Endothelial cell of umbilical vein (primary cell): ENCODE results near the gene RIPK3. TPM values are rescaled to one million over a fixed set of nuclear protein-coding genes. Genes with fewer than 3 reads are reported as not detected.

Source experiments
- BruUV-seq: library from RNA; stranded (reverse); fragments of 400-500 nt; replicated peaks from 2 replicates; lab custom pipeline; 2021; lab: Mats Ljungman, UMichigan
- CTCF ChIA-PET: fragments of 300-600, 350-600 bp; sonication (Branson Sonifier 250); formaldehyde crosslinking; loops from one replicate; lab custom pipeline; 2021; ENCODE audit warnings: antibody characterized with exemption, inconsistent platforms; lab: Charles Lee
- POLR2A ChIA-PET: fragments of 300-600, 350-600 bp; sonication (Branson Sonifier 250); formaldehyde crosslinking; loops from one replicate; lab custom pipeline; 2021; ENCODE audit warnings: antibody characterized with exemption, inconsistent platforms; lab: Charles Lee
- DNase-seq: peaks from one replicate; pipeline ENCODE4 v3.0.0-alpha.2; 2011; ENCODE audit warnings: low read depth, low spot score
- FAIRE-seq: peaks from 2 replicates; lab custom pipeline; 2011; peaks lifted over from hg19 to GRCh38; lab: Jason Lieb, UNC
- H2AFZ ChIP-seq: 2 replicates; pipeline ENCODE4 v1.6.0; 2012; ENCODE audit warnings: low read depth, low read length, control low read depth, inconsistent platforms
- H3K27ac ChIP-seq: 2 replicates; pipeline ENCODE4 v1.5.1; 2011; ENCODE audit warnings: low read depth, mild to moderate bottlenecking, control low read depth, low read length, moderate library complexity; ENCODE audit not compliant: insufficient read depth
- H3K27me3 ChIP-seq, 2 experiments: 2 replicates each; pipeline versions ENCODE4 v1.6.0 to v1.6.1; 2011; ENCODE audit warnings: low read length in 2 of 2, mixed read lengths in 1 of 2; ENCODE audit not compliant: control insufficient read depth in 2 of 2, insufficient read depth in 2 of 2
- H3K36me3 ChIP-seq, 2 experiments: 2 replicates in 1 of 2; 3 replicates in 1 of 2; pipeline ENCODE4 v1.5.1; 2011; ENCODE audit warnings: low read length in 2 of 2, mild to moderate bottlenecking in 1 of 2, moderate library complexity in 1 of 2; ENCODE audit not compliant: control insufficient read depth in 2 of 2, insufficient read depth in 2 of 2; ENCODE audit errors: extremely low read depth in 1 of 2
- H3K4me1 ChIP-seq: 3 replicates; pipeline ENCODE4 v1.5.1; 2011; ENCODE audit warnings: mild to moderate bottlenecking, low read length; ENCODE audit not compliant: control insufficient read depth, insufficient read depth; ENCODE audit errors: extremely low read depth
- H3K4me2 ChIP-seq: 2 replicates; pipeline ENCODE4 v1.6.1; 2011; ENCODE audit warnings: low read length, control low read depth, mixed read lengths; ENCODE audit not compliant: insufficient read depth
- H3K4me3 ChIP-seq, 3 experiments: fragments of 200-600 bp in 1 of 3; sonication (generic), shearing (Covaris generic) in 1 of 3; replicated peaks in 1 of 3; 2 replicates each; pipeline ENCODE4 v1.5.1; 2011 to 2016; ENCODE audit warnings: control low read depth in 3 of 3, low read length in 3 of 3, mild to moderate bottlenecking in 2 of 3, inconsistent platforms in 1 of 3, low read depth in 1 of 3, moderate library complexity in 1 of 3; ENCODE audit not compliant: insufficient read depth in 1 of 3
- H3K79me2 ChIP-seq: 2 replicates; pipeline ENCODE4 v1.6.0; 2012; ENCODE audit warnings: low read length, inconsistent platforms; ENCODE audit not compliant: control insufficient read depth, insufficient read depth
- H3K9ac ChIP-seq: replicated peaks from 2 replicates; pipeline ENCODE3; 2011; ENCODE audit warnings: low read length, control low read depth; ENCODE audit not compliant: insufficient read depth; ENCODE audit errors: extremely low read depth
- H3K9me1 ChIP-seq: replicated peaks from 3 replicates; pipeline ENCODE4 v1.6.0; 2011; ENCODE audit warnings: mild to moderate bottlenecking, low read length; ENCODE audit not compliant: control insufficient read depth, insufficient read depth; ENCODE audit errors: extremely low read depth
- H3K9me3 ChIP-seq: replicated peaks from 2 replicates; pipeline ENCODE4 v1.5.1; 2012; ENCODE audit warnings: low read length, inconsistent platforms; ENCODE audit not compliant: control insufficient read depth, insufficient read depth
- H4K20me1 ChIP-seq: replicated peaks from 2 replicates; pipeline ENCODE3; 2011; ENCODE audit warnings: mild to moderate bottlenecking, low read length; ENCODE audit not compliant: control insufficient read depth, insufficient read depth; ENCODE audit errors: extremely low read depth
- CTCF ChIP-seq, 2 donors: IDR thresholded peaks; 1 replicate in 1 of 2; 2 replicates in 1 of 2; pipeline ENCODE4 v1.5.1; 2011; ENCODE audit warnings: low read length in 2 of 2, mild to moderate bottlenecking in 2 of 2, moderate library complexity in 2 of 2, control low read depth in 1 of 2, inconsistent platforms in 1 of 2, low read depth in 1 of 2; ENCODE audit not compliant: insufficient read depth in 1 of 2; ENCODE audit errors: extremely low read depth in 1 of 2
- EZH2 ChIP-seq: IDR thresholded peaks from 2 replicates; pipeline ENCODE4 v1.6.1; 2012; ENCODE audit warnings: borderline replicate concordance, low read depth, mild to moderate bottlenecking, moderate library complexity, low read length, inconsistent platforms; ENCODE audit not compliant: severe bottlenecking
- FOS ChIP-seq: IDR thresholded peaks from 2 replicates; pipeline ENCODE4 v1.6.1; 2011; ENCODE audit warnings: mild to moderate bottlenecking, low read length, moderate library complexity, borderline replicate concordance; ENCODE audit not compliant: insufficient read depth
- GATA2 ChIP-seq: IDR thresholded peaks from 2 replicates; pipeline ENCODE4 v1.7.0; 2011; ENCODE audit warnings: low read depth, mild to moderate bottlenecking, moderate library complexity, mixed read lengths, low read length; ENCODE audit not compliant: insufficient read length, insufficient read depth
- JUN ChIP-seq: IDR thresholded peaks from 2 replicates; pipeline ENCODE4 v1.6.1; 2011; ENCODE audit warnings: borderline replicate concordance, low read depth; ENCODE audit not compliant: insufficient read length, insufficient read depth
- MYC ChIP-seq: IDR thresholded peaks from one replicate; pipeline ENCODE4 v1.6.1; 2011; ENCODE audit warnings: mild to moderate bottlenecking, low read depth, low read length
- POLR2A ChIP-seq: IDR thresholded peaks from 2 replicates; pipeline ENCODE4 v1.6.1; 2012; ENCODE audit warnings: low read depth, mild to moderate bottlenecking, control low read depth, low read length
- POLR2AphosphoS5 ChIP-seq: IDR thresholded peaks from 2 replicates; pipeline ENCODE4 v1.6.1; 2012; ENCODE audit warnings: low read depth, mild to moderate bottlenecking, control low read depth, low read length, moderate library complexity; ENCODE audit not compliant: insufficient read depth
- dilution Hi-C: fragments of 300-500 bp; cut with MboI; formaldehyde crosslinking; loops from one replicate; pipeline ENCODE4 v1.15.0; 2019; ENCODE audit warnings: low sequenced_read_pairs; ENCODE audit not compliant: extremely low pct_ligation_motif_present
- intact Hi-C: fragments of 100-400 bp; cut with micrococcal nuclease; formaldehyde crosslinking; loops from one replicate; pipeline ENCODE4 v1.10.0; 2022
- polyA plus RNA-seq, 4 experiments: library from polyadenylated mRNA; depleted of rRNA in 3 of 4; stranded (reverse) in 3 of 4; unstranded in 1 of 4; fragments of >200 nt; gene quantifications; 2 replicates each; pipeline versions ENCODE4 v1.2.1 to v1.2.3, GENCODE V29; 2011 to 2012; ENCODE audit warnings: missing spikeins in 1 of 4
- total RNA-seq: library from RNA; stranded (reverse); gene quantifications from 2 replicates; pipeline ENCODE4 v1.2.3, GENCODE V29; 2021
- TF ChIP-seq, protein P1 (sequence below): IDR thresholded peaks from 2 replicates; pipeline ENCODE4 v1.6.1; 2011; ENCODE audit not compliant: insufficient read depth, insufficient read length

Gene RIPK3
- total and polyA plus RNA-seq, 2 donors (not counting 3 experiments of a cell fraction or from before 2014, with no cell fraction given): 3.1 to 5.1 TPM

DNA sequence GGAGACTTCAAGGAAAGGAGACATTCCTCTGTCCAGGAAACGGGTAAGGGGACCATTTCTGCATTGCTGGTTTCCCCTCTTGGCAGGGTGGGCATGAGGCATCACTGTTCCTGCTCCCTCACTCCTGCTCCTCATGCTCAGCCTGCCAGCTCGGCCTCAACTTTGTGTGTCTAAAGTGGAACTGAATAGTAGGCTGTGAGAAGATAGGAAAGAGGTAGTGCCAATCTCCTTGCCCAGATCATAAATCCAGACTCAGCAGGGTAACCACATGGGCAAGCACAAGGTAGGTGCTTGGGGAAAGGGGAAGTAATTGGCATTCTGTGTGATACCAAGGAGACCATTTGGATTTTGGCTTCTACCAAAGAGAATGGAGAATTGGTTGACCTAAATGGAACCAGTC is 25.9 kb downstream of the RIPK3 start:
- Histone ChIP-seq H3K27ac (peak overlapping the region; percentile 91), H3K9ac (no peak overlapping the region), H4K20me1 (no peaks in the 10 kb centered on the region), H3K9me3 (no peaks in the 10 kb centered on the region), H3K36me3 (peaks cover 0 to 3% of the 10 kb centered on the region in 2 experiments), H3K4me1 (peaks cover 77% of the 10 kb centered on the region), H2AFZ (no peak overlapping the region), H3K4me2 (peak overlapping the region; percentile 14), H3K79me2 (no peaks in the 10 kb centered on the region), H3K4me3 (no peak overlapping the region), H3K27me3 (no peaks in the 10 kb centered on the region), H3K9me1 (no peaks in the 10 kb centered on the region)
- dilution Hi-C loops: no loop called here
- no peak for DNase-seq
- intact Hi-C loops: loop anchor here (1.0 kb wide), 4 partner anchors 19 to 122 kb away; no protein-coding TSS in a partner anchor
- peak; percentile 4 for FAIRE-seq
- BruUV-seq: TSS peak; percentile 9
- CTCF ChIA-PET: interaction anchor here (1.1 to 5.3 kb wide), 5 partner anchors 19 to 128 kb away, joined by 3 to 38 read pairs (median 10); partner anchors contain the start of gene TINF2
- no peak for TF ChIP-seq JUN
- no peak for TF ChIP-seq EZH2
- TF ChIP-seq MYC: no peak
- no peak for TF ChIP-seq CTCF (IDR thresholded peaks at IDR 0.05; ENCODE audit: extremely low read depth in 1 of 2, insufficient read depth in 1 of 2, low read depth in 1 of 2, low read length in 2 of 2)
- no peak for TF ChIP-seq GATA2
- TF ChIP-seq, protein P1, sequence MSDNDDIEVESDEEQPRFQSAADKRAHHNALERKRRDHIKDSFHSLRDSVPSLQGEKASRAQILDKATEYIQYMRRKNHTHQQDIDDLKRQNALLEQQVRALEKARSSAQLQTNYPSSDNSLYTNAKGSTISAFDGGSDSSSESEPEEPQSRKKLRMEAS: no peak
- no peak for TF ChIP-seq FOS
- no peak for TF ChIP-seq POLR2AphosphoS5
- TF ChIP-seq POLR2A: no peak
- POLR2A ChIA-PET: no interaction called here
